ENCODE results near the gene ZFPM1. TPM values are rescaled to one million over a fixed set of nuclear protein-coding genes. Genes with fewer than 3 reads are reported as not detected.

ZFPM1 gene
- total RNA-seq, 1 experiment from 2014 or later, result 1.1 TPM

- Histone ChIP-seq H3K4me3 (ENCODE audit: insufficient read depth, low read depth, low read length) (no peak overlapping the region), H3K27me3 (ENCODE audit: control insufficient read depth, insufficient read depth, low read length) (no peaks in the 10 kb centered on the region), H3K36me3 (replicated peaks; ENCODE audit: control insufficient read depth, insufficient read depth, low read length) (no peaks in the 10 kb centered on the region)
- peak; percentile 65 for DNase-seq
These were observed 27.1 kb upstream of the ZFPM1 start for GRCh38 chr16:88426018-88426417.

GRCh38 chr16:88427376-88427775 is 25.7 kb upstream of the ZFPM1 start:
- no peaks in the 10 kb centered on the region for H3K27me3 ChIP-seq (ENCODE audit: control insufficient read depth, insufficient read depth, low read length)
- no peaks in the 10 kb centered on the region for H3K36me3 ChIP-seq (replicated peaks; ENCODE audit: control insufficient read depth, insufficient read depth, low read length)
- no peak overlapping the region for H3K4me3 ChIP-seq (ENCODE audit: insufficient read depth, low read depth, low read length)
- DNase-seq, result peak; percentile 61

- no peaks in the 10 kb centered on the region for H3K36me3 ChIP-seq (replicated peaks; ENCODE audit: control insufficient read depth, insufficient read depth, low read length)
- no peaks in the 10 kb centered on the region for H3K27me3 ChIP-seq (ENCODE audit: control insufficient read depth, insufficient read depth, low read length)
- H3K4me3 ChIP-seq (ENCODE audit: insufficient read depth, low read depth, low read length), result no peak overlapping the region
- DNase-seq, result peak; percentile 70
These were observed 24.9 kb upstream of the ZFPM1 start for GRCh38 chr16:88428156-88428555.

GRCh38 chr16:88428616-88429386 is 24.3 kb upstream of the ZFPM1 start:
- H3K4me3 ChIP-seq (ENCODE audit: insufficient read depth, low read depth, low read length), result no peak overlapping the region
- no peaks in the 10 kb centered on the region for H3K36me3 ChIP-seq (replicated peaks; ENCODE audit: control insufficient read depth, insufficient read depth, low read length)
- H3K27me3 ChIP-seq (ENCODE audit: control insufficient read depth, insufficient read depth, low read length), result no peaks in the 10 kb centered on the region
- peak; percentile 65 for DNase-seq

- Histone ChIP-seq H3K27me3 (ENCODE audit: control insufficient read depth, insufficient read depth, low read length) (no peaks in the 10 kb centered on the region), H3K36me3 (replicated peaks; ENCODE audit: control insufficient read depth, insufficient read depth, low read length) (no peaks in the 10 kb centered on the region), H3K4me3 (ENCODE audit: insufficient read depth, low read depth, low read length) (no peak overlapping the region)
- DNase-seq, result peak; percentile 68
These were observed 23.5 kb upstream of the ZFPM1 start for GRCh38 chr16:88429387-88430184.

- Histone ChIP-seq H3K27me3 (ENCODE audit: control insufficient read depth, insufficient read depth, low read length) (no peaks in the 10 kb centered on the region), H3K36me3 (replicated peaks; ENCODE audit: control insufficient read depth, insufficient read depth, low read length) (no peaks in the 10 kb centered on the region), H3K4me3 (ENCODE audit: insufficient read depth, low read depth, low read length) (no peak overlapping the region)
- DNase-seq, result peak; percentile 71
These were observed 22.9 kb upstream of the ZFPM1 start for GRCh38 chr16:88430185-88430523.

GRCh38 chr16:88430524-88431446 is 22.3 kb upstream of the ZFPM1 start:
- DNase-seq, result peak; percentile 72

GRCh38 chr16:88431651-88432050 is 21.4 kb upstream of the ZFPM1 start:
- H3K36me3 ChIP-seq (replicated peaks; ENCODE audit: control insufficient read depth, insufficient read depth, low read length), result no peaks in the 10 kb centered on the region
- no peaks in the 10 kb centered on the region for H3K27me3 ChIP-seq (ENCODE audit: control insufficient read depth, insufficient read depth, low read length)
- H3K4me3 ChIP-seq (ENCODE audit: insufficient read depth, low read depth, low read length), result no peak overlapping the region
- peak; percentile 60 for DNase-seq

More at GRCh38 chr16:88430524-88431446, 22.3 kb upstream of the ZFPM1 start:
- Histone ChIP-seq H3K27me3 (ENCODE audit: control insufficient read depth, insufficient read depth, low read length) (no peaks in the 10 kb centered on the region), H3K4me3 (ENCODE audit: insufficient read depth, low read depth, low read length) (no peak overlapping the region), H3K36me3 (replicated peaks; ENCODE audit: control insufficient read depth, insufficient read depth, low read length) (no peaks in the 10 kb centered on the region)

- H3K27me3 ChIP-seq (ENCODE audit: control insufficient read depth, insufficient read depth, low read length), result no peaks in the 10 kb centered on the region
- H3K36me3 ChIP-seq (replicated peaks; ENCODE audit: control insufficient read depth, insufficient read depth, low read length), result no peaks in the 10 kb centered on the region
- peak; percentile 62 for DNase-seq
- H3K4me3 ChIP-seq (ENCODE audit: insufficient read depth, low read depth, low read length), result no peak overlapping the region
These were observed 20.9 kb upstream of the ZFPM1 start for GRCh38 chr16:88432174-88432573.

GRCh38 chr16:88432753-88433152 is 20.3 kb upstream of the ZFPM1 start:
- peak; percentile 73 for DNase-seq
- H3K27me3 ChIP-seq (ENCODE audit: control insufficient read depth, insufficient read depth, low read length), result no peaks in the 10 kb centered on the region
- H3K36me3 ChIP-seq (replicated peaks; ENCODE audit: control insufficient read depth, insufficient read depth, low read length), result no peaks in the 10 kb centered on the region
- H3K4me3 ChIP-seq (ENCODE audit: insufficient read depth, low read depth, low read length), result no peak overlapping the region

GRCh38 chr16:88433632-88434352 is 19.3 kb upstream of the ZFPM1 start:
- peak; percentile 61 for DNase-seq
- Histone ChIP-seq H3K4me3 (ENCODE audit: insufficient read depth, low read depth, low read length) (no peak overlapping the region), H3K27me3 (ENCODE audit: control insufficient read depth, insufficient read depth, low read length) (no peaks in the 10 kb centered on the region), H3K36me3 (replicated peaks; ENCODE audit: control insufficient read depth, insufficient read depth, low read length) (no peaks in the 10 kb centered on the region)

- H3K36me3 ChIP-seq (replicated peaks; ENCODE audit: control insufficient read depth, insufficient read depth, low read length), result no peaks in the 10 kb centered on the region
- no peak overlapping the region for H3K4me3 ChIP-seq (ENCODE audit: insufficient read depth, low read depth, low read length)
- H3K27me3 ChIP-seq (ENCODE audit: control insufficient read depth, insufficient read depth, low read length), result no peaks in the 10 kb centered on the region
- peak; percentile 61 for DNase-seq
These were observed 18.8 kb upstream of the ZFPM1 start for GRCh38 chr16:88434353-88434690.

- peak; percentile 63 for DNase-seq
- Histone ChIP-seq H3K4me3 (ENCODE audit: insufficient read depth, low read depth, low read length) (no peak overlapping the region), H3K36me3 (replicated peaks; ENCODE audit: control insufficient read depth, insufficient read depth, low read length) (no peaks in the 10 kb centered on the region), H3K27me3 (ENCODE audit: control insufficient read depth, insufficient read depth, low read length) (no peaks in the 10 kb centered on the region)
These were observed 18.3 kb upstream of the ZFPM1 start for GRCh38 chr16:88434746-88435145.
